ENCODE data around the gene PRADC1. TPM values are rescaled to one million over a fixed set of nuclear protein-coding genes. Genes with fewer than 3 reads are reported as not detected.

PRADC1 gene
- total RNA-seq, 1 donor from 2014 or later, result 5.8 TPM

DNA sequence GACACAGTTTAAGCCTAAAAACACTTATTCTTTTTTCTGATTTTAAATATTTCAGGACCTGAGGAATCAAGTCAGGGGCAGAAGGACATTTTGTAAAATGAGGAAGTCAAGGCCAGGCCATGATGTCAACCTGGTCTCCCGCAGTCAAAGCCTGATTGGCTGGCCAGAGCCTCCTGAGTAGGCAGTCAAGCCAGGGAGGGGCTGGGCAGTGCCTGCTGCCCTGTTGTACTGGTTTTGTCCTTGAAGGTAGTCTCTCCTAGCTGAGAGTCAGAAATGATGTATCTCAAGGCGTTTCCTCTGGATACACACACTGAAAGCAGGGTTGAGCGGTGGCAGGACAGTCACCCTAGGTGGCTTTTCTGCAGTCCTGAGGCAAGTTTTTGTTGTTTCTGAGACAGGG, 20.9 kb upstream of the PRADC1 start:
- peaks cover 28% of the 10 kb centered on the region for H3K36me3 ChIP-seq (ENCODE audit: control insufficient read depth, insufficient read depth, low read length)

GRCh38 chr2:73253400-73253799, 20.4 kb upstream of the PRADC1 start:
- TF ChIP-seq, protein P1, sequence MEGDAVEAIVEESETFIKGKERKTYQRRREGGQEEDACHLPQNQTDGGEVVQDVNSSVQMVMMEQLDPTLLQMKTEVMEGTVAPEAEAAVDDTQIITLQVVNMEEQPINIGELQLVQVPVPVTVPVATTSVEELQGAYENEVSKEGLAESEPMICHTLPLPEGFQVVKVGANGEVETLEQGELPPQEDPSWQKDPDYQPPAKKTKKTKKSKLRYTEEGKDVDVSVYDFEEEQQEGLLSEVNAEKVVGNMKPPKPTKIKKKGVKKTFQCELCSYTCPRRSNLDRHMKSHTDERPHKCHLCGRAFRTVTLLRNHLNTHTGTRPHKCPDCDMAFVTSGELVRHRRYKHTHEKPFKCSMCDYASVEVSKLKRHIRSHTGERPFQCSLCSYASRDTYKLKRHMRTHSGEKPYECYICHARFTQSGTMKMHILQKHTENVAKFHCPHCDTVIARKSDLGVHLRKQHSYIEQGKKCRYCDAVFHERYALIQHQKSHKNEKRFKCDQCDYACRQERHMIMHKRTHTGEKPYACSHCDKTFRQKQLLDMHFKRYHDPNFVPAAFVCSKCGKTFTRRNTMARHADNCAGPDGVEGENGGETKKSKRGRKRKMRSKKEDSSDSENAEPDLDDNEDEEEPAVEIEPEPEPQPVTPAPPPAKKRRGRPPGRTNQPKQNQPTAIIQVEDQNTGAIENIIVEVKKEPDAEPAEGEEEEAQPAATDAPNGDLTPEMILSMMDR (IDR thresholded peaks at IDR 0.05; ENCODE audit: insufficient read depth, low read length, severe bottlenecking), result no peak
- DNase-seq (ENCODE audit: low read depth), result no peak
- Histone ChIP-seq H3K4me3 (ENCODE audit: low read depth, low read length) (no peak overlapping the region), H3K27me3 (ENCODE audit: control insufficient read depth, insufficient read depth, low read length) (no peaks in the 10 kb centered on the region), H3K36me3 (ENCODE audit: control insufficient read depth, insufficient read depth, low read length) (peaks cover 31% of the 10 kb centered on the region)
- peak; percentile 28 for FAIRE-seq

More for the DNA sequence above, 20.9 kb upstream of the PRADC1 start:
- no peak for FAIRE-seq
- H3K27me3 ChIP-seq (ENCODE audit: control insufficient read depth, insufficient read depth, low read length), result no peaks in the 10 kb centered on the region
- TF ChIP-seq, protein P1 (IDR thresholded peaks at IDR 0.05; ENCODE audit: insufficient read depth, low read length, severe bottlenecking), result no peak
- H3K4me3 ChIP-seq (ENCODE audit: low read depth, low read length), result no peak overlapping the region
- peak; percentile 28 for DNase-seq (ENCODE audit: low read depth)

DNA sequence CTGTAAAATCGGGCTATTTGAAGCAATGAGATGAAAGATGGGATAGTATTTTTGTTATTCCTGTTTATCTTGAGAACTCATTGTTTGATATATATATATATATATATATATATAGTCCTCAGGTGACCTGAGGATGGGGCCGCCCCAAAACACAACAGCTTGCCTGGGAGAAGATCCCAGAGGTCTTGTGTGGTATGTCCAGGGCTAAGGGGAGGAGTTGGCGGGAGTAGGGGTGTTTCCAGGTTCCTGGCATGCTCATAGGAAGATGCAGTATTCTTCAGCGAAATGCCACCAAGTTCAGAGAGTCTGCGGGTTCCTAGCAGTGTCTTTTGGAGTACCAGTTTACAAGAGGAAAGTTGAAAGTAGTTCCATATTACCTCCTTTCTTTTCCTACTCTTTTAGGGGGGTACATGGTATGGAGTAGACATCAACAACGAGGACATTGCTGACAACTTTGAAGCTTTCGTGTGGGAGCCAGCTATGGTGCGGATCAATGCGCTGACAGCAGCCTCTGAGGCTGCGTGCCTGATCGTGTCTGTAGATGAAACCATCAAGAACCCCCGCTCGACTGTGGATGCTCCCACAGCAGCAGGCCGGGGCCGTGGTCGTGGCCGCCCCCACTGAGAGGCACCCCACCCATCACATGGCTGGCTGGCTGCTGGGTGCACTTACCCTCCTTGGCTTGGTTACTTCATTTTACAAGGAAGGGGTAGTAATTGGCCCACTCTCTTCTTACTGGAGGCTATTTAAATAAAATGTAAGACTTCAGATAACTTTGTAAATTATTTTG, 19.4 kb upstream of the PRADC1 start:
- peaks cover 38% of the 10 kb centered on the region for H3K36me3 ChIP-seq (ENCODE audit: control insufficient read depth, insufficient read depth, low read length)
- no peak for FAIRE-seq
- H3K27me3 ChIP-seq (ENCODE audit: control insufficient read depth, insufficient read depth, low read length), result no peaks in the 10 kb centered on the region
- TF ChIP-seq, protein P1 (IDR thresholded peaks at IDR 0.05; ENCODE audit: insufficient read depth, low read length, severe bottlenecking), result no peak
- no peak for DNase-seq (ENCODE audit: low read depth)
- no peak overlapping the region for H3K4me3 ChIP-seq (ENCODE audit: low read depth, low read length)

GRCh38 chr2:73250872-73251846, 18.1 kb upstream of the PRADC1 start:
- no peak overlapping the region for H3K4me3 ChIP-seq (ENCODE audit: low read depth, low read length)
- peaks cover 44% of the 10 kb centered on the region for H3K36me3 ChIP-seq (ENCODE audit: control insufficient read depth, insufficient read depth, low read length)
- DNase-seq (ENCODE audit: low read depth) (no peak), FAIRE-seq (no peak)
- TF ChIP-seq, protein P1 (IDR thresholded peaks at IDR 0.05; ENCODE audit: insufficient read depth, low read length, severe bottlenecking), result no peak
- H3K27me3 ChIP-seq (ENCODE audit: control insufficient read depth, insufficient read depth, low read length), result no peaks in the 10 kb centered on the region

DNA sequence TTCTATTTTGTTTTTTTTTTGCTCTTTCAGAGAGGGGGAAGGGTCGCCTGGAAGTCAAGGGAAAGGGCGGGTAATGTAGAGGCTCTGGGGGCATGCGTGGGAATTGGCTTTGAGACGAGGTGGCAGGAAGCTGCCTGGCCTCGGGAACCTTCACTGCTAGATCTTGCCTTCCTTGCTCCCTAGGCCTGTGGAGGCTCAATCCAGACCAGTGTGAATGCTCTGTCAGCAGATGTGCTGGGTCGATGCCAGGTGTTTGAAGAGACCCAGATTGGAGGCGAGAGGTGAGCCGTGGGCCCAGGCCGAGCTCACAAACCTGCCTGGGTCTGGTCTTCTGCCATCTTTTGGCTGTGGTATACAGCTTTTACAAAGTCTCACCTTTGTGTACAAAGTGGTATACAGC, 16.6 kb upstream of the PRADC1 start:
- no peak for DNase-seq (ENCODE audit: low read depth)

More for the DNA sequence above, 16.6 kb upstream of the PRADC1 start:
- FAIRE-seq, result no peak
- TF ChIP-seq, protein P1 (IDR thresholded peaks at IDR 0.05; ENCODE audit: insufficient read depth, low read length, severe bottlenecking), result no peak
- Histone ChIP-seq H3K36me3 (ENCODE audit: control insufficient read depth, insufficient read depth, low read length) (peaks cover 52% of the 10 kb centered on the region), H3K27me3 (ENCODE audit: control insufficient read depth, insufficient read depth, low read length) (no peaks in the 10 kb centered on the region), H3K4me3 (ENCODE audit: low read depth, low read length) (no peak overlapping the region)

Data from bronchial epithelial cell (primary cell).